CD4-positive, alpha-beta T cell (primary cell): Measurements from ENCODE around the gene FHOD1. TPM values are rescaled to one million over a fixed set of nuclear protein-coding genes. Genes with fewer than 3 reads are reported as not detected.

ENCODE experiments used
- ATAC-seq: fragments of 200-7000 bp; cut with Tn5 transposase; one replicate; pipeline ENCODE4 v1.10.0; 2022; ENCODE audit warnings: mild to moderate bottlenecking; ENCODE audit not compliant: poor library complexity
- CTCF ChIA-PET: fragments of 350-600 bp; sonication (Branson Sonifier 250); formaldehyde crosslinking; loops from one replicate; lab custom pipeline; 2021; ENCODE audit warnings: antibody characterized with exemption, inconsistent platforms; lab: Charles Lee
- POLR2A ChIA-PET: fragments of 350-600 bp; sonication (Branson Sonifier 250); formaldehyde crosslinking; loops from one replicate; lab custom pipeline; 2021; ENCODE audit warnings: antibody characterized with exemption, inconsistent platforms; lab: Charles Lee
- DNase-seq, 14 experiments: peaks; one replicate each; pipeline ENCODE4 v3.0.0-alpha.2; 2013 to 2020; ENCODE audit warnings: mixed read lengths in 2 of 14
- H3K27ac ChIP-seq, 2 donors: one replicate each; pipeline versions ENCODE4 v1.5.1 to v1.7.0; 2013; ENCODE audit warnings: low read length in 2 of 2, low read depth in 1 of 2, mild to moderate bottlenecking in 1 of 2
- H3K27me3 ChIP-seq, 2 experiments: 1 replicate in 1 of 2; 2 replicates in 1 of 2; pipeline versions ENCODE4 v1.6.1 to v1.7.0; 2013; ENCODE audit warnings: low read length in 2 of 2, control low read depth in 1 of 2, mild to moderate bottlenecking in 1 of 2, moderate library complexity in 1 of 2; ENCODE audit not compliant: insufficient read depth in 2 of 2, control insufficient read depth in 1 of 2
- H3K36me3 ChIP-seq: one replicate; pipeline ENCODE4 v1.6.1; 2013; ENCODE audit warnings: low read length, control low read depth; ENCODE audit not compliant: insufficient read depth
- H3K4me1 ChIP-seq: one replicate; pipeline ENCODE4 v1.6.1; 2013; ENCODE audit warnings: low read length, control low read depth; ENCODE audit not compliant: insufficient read depth
- H3K4me3 ChIP-seq: one replicate; pipeline ENCODE4 v1.5.1; 2013; ENCODE audit warnings: mild to moderate bottlenecking, low read length, moderate library complexity
- H3K9me3 ChIP-seq, 2 experiments: 1 replicate in 1 of 2; 2 replicates in 1 of 2; pipeline versions ENCODE4 v1.6.1 to v1.7.0; 2013; ENCODE audit warnings: low read length in 2 of 2, mild to moderate bottlenecking in 2 of 2, control low read depth in 1 of 2, moderate library complexity in 1 of 2; ENCODE audit not compliant: control insufficient read depth in 1 of 2, insufficient read depth in 1 of 2
- H3K27ac Mint-ChIP-seq: one replicate; pipeline ENCODE4 v1.8.0; 2020; ENCODE audit warnings: mixed read lengths
- H3K27me3 Mint-ChIP-seq: one replicate; pipeline ENCODE4 v1.8.0; 2021; ENCODE audit warnings: mixed read lengths
- H3K36me3 Mint-ChIP-seq: one replicate; pipeline ENCODE4 v1.8.0; 2021; ENCODE audit warnings: low read depth, mixed read lengths
- H3K4me1 Mint-ChIP-seq: one replicate; pipeline ENCODE4 v1.8.0; 2021; ENCODE audit warnings: low read depth, mixed read lengths
- H3K4me3 Mint-ChIP-seq: one replicate; pipeline ENCODE4 v1.8.0; 2020; ENCODE audit warnings: mild to moderate bottlenecking, mixed read lengths
- H3K9me3 Mint-ChIP-seq: one replicate; pipeline ENCODE4 v1.8.0; 2020; ENCODE audit warnings: mixed read lengths
- intact Hi-C, 2 experiments: fragments of 100-400 bp; cut with DNase I in 1 of 2; cut with micrococcal nuclease in 1 of 2; formaldehyde crosslinking; loops; one replicate each; pipeline versions ENCODE4 v1.15.1 to v1.9.0; 2023 to 2025; cut with DNase I, micrococcal nuclease
- microRNA-seq: library from miRNA; unstranded; fragments of <30 nt; microRNA quantifications from one replicate; pipeline ENCODE4 v1.2.0, GENCODE V29; 2021; ENCODE audit warnings: borderline microRNAs expressed, borderline replicate concordance
- total RNA-seq, 174 experiments: library from RNA in 2 of 174; stranded (reverse) in 2 of 174; gene quantifications; one replicate each; pipeline ENCODE4 v1.2.3 and lab custom pipeline; 2021 to 2026
- TF ChIP-seq, protein P1 (sequence below): fragments of 200-600 bp; IDR thresholded peaks from one replicate; pipeline ENCODE4 v1.8.0; 2022; ENCODE audit warnings: antibody characterized with exemption, mild to moderate bottlenecking

FHOD1 gene
- total RNA-seq, 2 experiments from 2014 or later: 21.1 to 26.0 TPM

DNA sequence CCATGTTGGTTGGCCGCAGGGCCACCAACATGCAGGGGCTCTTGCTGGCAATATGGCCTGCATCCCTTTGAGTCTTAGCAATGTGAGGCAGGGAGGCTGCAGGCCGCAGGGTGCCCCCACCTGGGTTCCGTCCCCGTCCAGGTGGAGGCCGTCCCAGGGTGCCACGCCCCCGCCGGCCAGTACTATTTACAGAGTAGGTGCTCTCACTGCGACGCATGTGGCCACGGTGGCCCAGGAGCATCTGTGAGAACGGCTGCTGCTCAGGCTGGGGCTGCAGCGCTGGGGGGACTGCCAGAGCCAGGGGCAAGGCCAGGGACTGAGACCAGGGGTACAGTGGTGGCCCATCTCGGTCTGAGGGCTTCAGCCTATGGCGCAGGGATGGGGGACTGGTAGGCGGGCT lies 67.1 kb downstream of the FHOD1 start:
- Histone ChIP-seq H3K27ac (no peak overlapping the region), H3K36me3 (no peaks in the 10 kb centered on the region), H3K27me3 (peaks cover 0 to 15% of the 10 kb centered on the region in 2 experiments), H3K4me3 (no peak overlapping the region), H3K4me1 (peaks cover 37% of the 10 kb centered on the region), H3K9me3 (no peaks in the 10 kb centered on the region)
- Mint-ChIP-seq H3K27ac (no peak overlapping the region), H3K4me3 (no peak overlapping the region), H3K36me3 (no peaks in the 10 kb centered on the region), H3K4me1 (peaks cover 21% of the 10 kb centered on the region), H3K27me3 (peaks cover 31% of the 10 kb centered on the region), H3K9me3 (no peaks in the 10 kb centered on the region)
- ATAC-seq: no peak
- intact Hi-C loops: loop anchor here (5.0 to 10.0 kb wide), 2 partner anchors 73 to 165 kb away; partner anchors contain the start of gene PHAF1 (in 1 of the 2)
- TF ChIP-seq, protein P1, sequence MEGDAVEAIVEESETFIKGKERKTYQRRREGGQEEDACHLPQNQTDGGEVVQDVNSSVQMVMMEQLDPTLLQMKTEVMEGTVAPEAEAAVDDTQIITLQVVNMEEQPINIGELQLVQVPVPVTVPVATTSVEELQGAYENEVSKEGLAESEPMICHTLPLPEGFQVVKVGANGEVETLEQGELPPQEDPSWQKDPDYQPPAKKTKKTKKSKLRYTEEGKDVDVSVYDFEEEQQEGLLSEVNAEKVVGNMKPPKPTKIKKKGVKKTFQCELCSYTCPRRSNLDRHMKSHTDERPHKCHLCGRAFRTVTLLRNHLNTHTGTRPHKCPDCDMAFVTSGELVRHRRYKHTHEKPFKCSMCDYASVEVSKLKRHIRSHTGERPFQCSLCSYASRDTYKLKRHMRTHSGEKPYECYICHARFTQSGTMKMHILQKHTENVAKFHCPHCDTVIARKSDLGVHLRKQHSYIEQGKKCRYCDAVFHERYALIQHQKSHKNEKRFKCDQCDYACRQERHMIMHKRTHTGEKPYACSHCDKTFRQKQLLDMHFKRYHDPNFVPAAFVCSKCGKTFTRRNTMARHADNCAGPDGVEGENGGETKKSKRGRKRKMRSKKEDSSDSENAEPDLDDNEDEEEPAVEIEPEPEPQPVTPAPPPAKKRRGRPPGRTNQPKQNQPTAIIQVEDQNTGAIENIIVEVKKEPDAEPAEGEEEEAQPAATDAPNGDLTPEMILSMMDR: no peak
- CTCF ChIA-PET: interaction anchor here (1.0 kb wide), 1 partner anchor 25 kb away, joined by 4 read pairs; no protein-coding TSS in a partner anchor
- DNase-seq: no peak
- POLR2A ChIA-PET: no interaction called here

DNA sequence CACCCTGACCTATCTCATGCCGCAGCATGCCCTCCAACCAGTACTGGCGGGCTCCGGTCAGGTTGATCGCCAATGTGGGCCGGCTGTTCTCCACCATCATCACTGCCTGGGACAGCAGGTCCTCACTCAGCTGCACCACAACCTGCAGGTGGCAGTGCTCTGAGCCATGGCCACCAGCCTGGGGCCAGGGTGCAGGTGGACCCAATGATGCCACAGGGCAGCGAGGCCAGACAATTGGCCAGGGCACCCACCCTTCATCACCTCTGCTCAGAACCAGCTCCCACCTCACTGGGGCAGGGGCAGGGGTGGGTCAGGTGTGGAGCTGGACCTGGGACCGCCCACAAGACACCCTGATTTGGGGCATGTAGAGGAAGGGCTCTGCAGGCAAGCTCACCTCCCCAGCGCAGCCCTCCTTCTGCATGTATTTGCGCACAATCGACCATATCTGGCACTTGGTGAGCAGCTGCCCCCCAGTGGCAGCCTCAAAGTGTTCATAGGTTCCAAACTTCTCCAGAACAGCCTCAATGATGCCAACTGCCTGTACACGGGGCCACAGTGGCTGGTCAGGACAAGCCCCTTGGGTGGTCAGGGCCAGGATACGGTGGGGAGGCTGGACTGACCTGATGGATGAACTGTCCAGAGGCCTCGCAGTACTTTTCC lies 67.7 kb downstream of the FHOD1 start:
- Histone ChIP-seq H3K27ac (no peak overlapping the region), H3K36me3 (no peaks in the 10 kb centered on the region), H3K9me3 (no peaks in the 10 kb centered on the region), H3K4me3 (no peak overlapping the region), H3K27me3 (peaks cover 0 to 20% of the 10 kb centered on the region in 2 experiments), H3K4me1 (peaks cover 37% of the 10 kb centered on the region)
- Mint-ChIP-seq H3K27me3 (peaks cover 33% of the 10 kb centered on the region), H3K27ac (no peak overlapping the region), H3K36me3 (no peaks in the 10 kb centered on the region), H3K4me1 (peaks cover 16% of the 10 kb centered on the region), H3K9me3 (no peaks in the 10 kb centered on the region), H3K4me3 (no peak overlapping the region)
- intact Hi-C loops: loop anchor here (5.0 to 10.0 kb wide), 2 partner anchors 72 to 165 kb away; partner anchors contain the start of gene PHAF1 (in 1 of the 2)
- ChIA-PET POLR2A (interaction anchor here (1.0 kb wide), 1 partner anchor 20 kb away, joined by 4 read pairs; the partner anchor contains the start of genes FBXL8 and TRADD), CTCF (interaction anchor here (1.0 kb wide), 1 partner anchor 24 kb away, joined by 4 read pairs; no protein-coding TSS in a partner anchor)
- no peak for ATAC-seq
- DNase-seq: peak in 2 of 14 experiments; percentile 21 to 30
- TF ChIP-seq, protein P1: no peak

Small RNAs within 50 kb of the gene (microRNA-seq; reads per million reads assigned to microRNA genes)
- 159 reads per million, percentile 70 among the genes with 10 or more reads in this experiment for gene MIR328

Other genes with a start within 250 kb of the FHOD1 start
- gene CBFB, start 218.3 kb downstream of the FHOD1 start, total RNA-seq: 10 to 100 TPM; 58.8 to 59.6 TPM
- 10 to 100 TPM; 10.6 to 10.8 TPM for gene PHAF1, start 137.5 kb downstream of the FHOD1 start, total RNA-seq
- 1 to 10 TPM; 2.0 to 2.5 TPM for gene B3GNT9, start 96.5 kb downstream of the FHOD1 start, total RNA-seq
- gene TRADD, start 87.6 kb downstream of the FHOD1 start, total RNA-seq: 10 to 100 TPM; 32.4 to 34.0 TPM
- 10 to 100 TPM; 11.5 to 11.6 TPM for gene FBXL8, start 87.5 kb downstream of the FHOD1 start, total RNA-seq
- 10 to 100 TPM; 19.7 to 26.1 TPM for gene HSF4, start 82.7 kb downstream of the FHOD1 start, total RNA-seq
- 1 to 10 TPM; 1.1 to 1.2 TPM for gene NOL3, start 76.9 kb downstream of the FHOD1 start, total RNA-seq
- 10 to 100 TPM in 1 of 2 experiments, 1 to 10 TPM in 1; 9.7 to 10.6 TPM for gene MATCAP1, start 63.5 kb downstream of the FHOD1 start, total RNA-seq
- not detected for gene EXOC3L1, start 57.3 kb downstream of the FHOD1 start, total RNA-seq
- gene E2F4, start 55.3 kb downstream of the FHOD1 start, total RNA-seq: 10 to 100 TPM; 50.9 to 56.1 TPM
- gene ELMO3, start 48.4 kb downstream of the FHOD1 start, total RNA-seq: 1 to 10 TPM; 1.9 to 2.3 TPM
- gene TMEM208, start 20.4 kb downstream of the FHOD1 start, total RNA-seq: 10 to 100 TPM; 35.8 to 37.6 TPM
- gene SLC9A5, start 1.5 kb upstream of the FHOD1 start, total RNA-seq: 1 to 10 TPM; 3.1 TPM
- gene PLEKHG4, start 32.1 kb upstream of the FHOD1 start, total RNA-seq: 10 to 100 TPM; 13.1 to 14.0 TPM
- gene KCTD19, start 79.3 kb upstream of the FHOD1 start, total RNA-seq: not detected
- gene LRRC36, start 79.3 kb upstream of the FHOD1 start, total RNA-seq: not detected
- not detected for gene TPPP3, start 146.0 kb upstream of the FHOD1 start, total RNA-seq
- gene ZDHHC1, start 169.0 kb upstream of the FHOD1 start, total RNA-seq: under 1 TPM in 1 of 2 experiments, not detected in 1; 0.22 TPM
- gene HSD11B2, start 183.6 kb upstream of the FHOD1 start, total RNA-seq: not detected
- gene ATP6V0D1, start 233.7 kb upstream of the FHOD1 start, total RNA-seq: 10 to 100 TPM; 39.4 to 41.7 TPM
- gene AGRP, start 236.1 kb upstream of the FHOD1 start, total RNA-seq: not detected